HepG2 (cell line): Measurements from ENCODE around the gene HYAL1. TPM values are rescaled to one million over a fixed set of nuclear protein-coding genes. Genes with fewer than 3 reads are reported as not detected.

ENCODE experiments used
- ATM ChIP-seq: fragments of 450-650 bp; IDR thresholded peaks from 2 replicates; pipeline ENCODE4 v1.7.1; 2017; ENCODE audit warnings: mild to moderate bottlenecking, borderline replicate concordance
- ELF1 ChIP-seq: sonication (generic); formaldehyde crosslinking; IDR thresholded peaks from 2 replicates; pipeline ENCODE4 v1.4.0; 2020; ENCODE audit warnings: missing genetic modification reagents
- HNRNPH1 ChIP-seq: fragments of 200-400 bp; formaldehyde crosslinking; optimal IDR thresholded peaks from 2 replicates; pipeline ENCODE3; 2017; ENCODE audit warnings: mild to moderate bottlenecking, low read depth, low read length
- HOXA5 ChIP-seq: sonication (generic); formaldehyde crosslinking; IDR thresholded peaks from 2 replicates; pipeline ENCODE4 v1.4.0; 2020; ENCODE audit warnings: missing genetic modification reagents
- MEIS1 ChIP-seq: sonication (generic); formaldehyde crosslinking; IDR thresholded peaks from 2 replicates; pipeline ENCODE4 v1.9.0; 2021; ENCODE audit warnings: mild to moderate bottlenecking, missing genetic modification reagents, moderate library complexity, borderline replicate concordance
- PAF1 ChIP-seq: IDR thresholded peaks from 2 replicates; pipeline ENCODE4 v1.6.1; 2016; ENCODE audit warnings: missing genetic modification reagents, missing compliant biosample characterization
- RFX3 ChIP-seq: IDR thresholded peaks from 2 replicates; pipeline ENCODE4 v1.6.1; 2016; ENCODE audit warnings: missing biosample characterization, missing genetic modification reagents
- SKI ChIP-seq: fragments of 450-650 bp; IDR thresholded peaks from one replicate; pipeline ENCODE4 v1.6.1; 2018; ENCODE audit warnings: mild to moderate bottlenecking; ENCODE audit not compliant: partially characterized antibody
- SP4 ChIP-seq: sonication (generic); formaldehyde crosslinking; IDR thresholded peaks from 2 replicates; pipeline ENCODE4 v1.8.1; 2023; ENCODE audit warnings: mild to moderate bottlenecking, missing genetic modification reagents
- SRSF1 ChIP-seq: fragments of 200-400 bp; formaldehyde crosslinking; optimal IDR thresholded peaks from 2 replicates; pipeline ENCODE3; 2017; ENCODE audit warnings: mild to moderate bottlenecking, low read depth, low read length, moderate library complexity
- ZFP90 ChIP-seq: sonication (generic); formaldehyde crosslinking; IDR thresholded peaks from 2 replicates; pipeline ENCODE4 v1.8.0; 2022; ENCODE audit warnings: missing genetic modification reagents, mild to moderate bottlenecking, inconsistent platforms, borderline replicate concordance
- ZFX ChIP-seq: sonication (generic); formaldehyde crosslinking; IDR thresholded peaks from 2 replicates; pipeline ENCODE4 v1.4.0; 2020; ENCODE audit warnings: mild to moderate bottlenecking, low read depth, missing genetic modification reagents, moderate library complexity
- ZNF263 ChIP-seq: sonication (generic); formaldehyde crosslinking; IDR thresholded peaks from 2 replicates; pipeline ENCODE4 v1.4.0; 2020; ENCODE audit warnings: missing genetic modification reagents
- ZNF337 ChIP-seq: sonication (generic); formaldehyde crosslinking; IDR thresholded peaks from 2 replicates; pipeline ENCODE4 v1.5.1; 2020; ENCODE audit warnings: missing genetic modification reagents, low read depth, mild to moderate bottlenecking, borderline replicate concordance
- ZNF33B ChIP-seq: sonication (generic); formaldehyde crosslinking; IDR thresholded peaks from 2 replicates; pipeline ENCODE4 v1.5.1; 2020; ENCODE audit warnings: mild to moderate bottlenecking, missing genetic modification reagents
- ZNF556 ChIP-seq: sonication (generic); formaldehyde crosslinking; IDR thresholded peaks from 2 replicates; pipeline ENCODE4 v1.4.0; 2020; ENCODE audit warnings: mild to moderate bottlenecking, missing genetic modification reagents, borderline replicate concordance
- ZNF839 ChIP-seq: sonication (generic); formaldehyde crosslinking; IDR thresholded peaks from 2 replicates; pipeline ENCODE4 v1.4.0; 2020; ENCODE audit warnings: missing genetic modification reagents, mild to moderate bottlenecking, borderline replicate concordance
- polyA plus RNA-seq, 8 experiments: library from polyadenylated mRNA; depleted of rRNA in 3 of 8; stranded (reverse) in 7 of 8; unstranded in 1 of 8; fragments of >200 nt; fragmentation: Illumina TruSeq in 4 of 8; extraction: Trizol in 4 of 8; gene quantifications; 2 replicates each; pipeline versions ENCODE4 v1.2.1 to v1.2.3, GENCODE V29; 2011 to 2016; ENCODE audit warnings: low read depth in 4 of 8, missing spikeins in 1 of 8, mixed read lengths in 1 of 8; ENCODE audit not compliant: insufficient read depth in 1 of 8
- total RNA-seq, 5 experiments: library from RNA; depleted of rRNA; stranded (reverse); fragments of >200 nt; fragmentation: Illumina TruSeq; extraction: Trizol; gene quantifications; 2 replicates each; pipeline ENCODE4 v1.2.3, GENCODE V29; 2016; ENCODE audit warnings: low read depth in 1 of 5
- TF ChIP-seq, protein P1 (sequence below): sonication (generic); formaldehyde crosslinking; IDR thresholded peaks from 2 replicates; pipeline ENCODE4 v1.5.1; 2020; ENCODE audit warnings: mild to moderate bottlenecking, missing genetic modification reagents, borderline replicate concordance
- TF ChIP-seq, protein P2 (sequence below): sonication (generic); formaldehyde crosslinking; IDR thresholded peaks from 2 replicates; pipeline ENCODE4 v1.5.0; 2020; ENCODE audit warnings: mild to moderate bottlenecking, missing genetic modification reagents
- TF ChIP-seq, protein P3 (sequence below): sonication (generic); formaldehyde crosslinking; IDR thresholded peaks from 2 replicates; pipeline ENCODE4 v1.5.0; 2020; ENCODE audit warnings: mild to moderate bottlenecking, missing genetic modification reagents, borderline replicate concordance

The HYAL1 gene
- total and polyA plus RNA-seq, 2 of the 13 experiments (the other 11 are each of a cell fraction or from before 2014, with no cell fraction given) = 76.5 to 193 TPM

DNA sequence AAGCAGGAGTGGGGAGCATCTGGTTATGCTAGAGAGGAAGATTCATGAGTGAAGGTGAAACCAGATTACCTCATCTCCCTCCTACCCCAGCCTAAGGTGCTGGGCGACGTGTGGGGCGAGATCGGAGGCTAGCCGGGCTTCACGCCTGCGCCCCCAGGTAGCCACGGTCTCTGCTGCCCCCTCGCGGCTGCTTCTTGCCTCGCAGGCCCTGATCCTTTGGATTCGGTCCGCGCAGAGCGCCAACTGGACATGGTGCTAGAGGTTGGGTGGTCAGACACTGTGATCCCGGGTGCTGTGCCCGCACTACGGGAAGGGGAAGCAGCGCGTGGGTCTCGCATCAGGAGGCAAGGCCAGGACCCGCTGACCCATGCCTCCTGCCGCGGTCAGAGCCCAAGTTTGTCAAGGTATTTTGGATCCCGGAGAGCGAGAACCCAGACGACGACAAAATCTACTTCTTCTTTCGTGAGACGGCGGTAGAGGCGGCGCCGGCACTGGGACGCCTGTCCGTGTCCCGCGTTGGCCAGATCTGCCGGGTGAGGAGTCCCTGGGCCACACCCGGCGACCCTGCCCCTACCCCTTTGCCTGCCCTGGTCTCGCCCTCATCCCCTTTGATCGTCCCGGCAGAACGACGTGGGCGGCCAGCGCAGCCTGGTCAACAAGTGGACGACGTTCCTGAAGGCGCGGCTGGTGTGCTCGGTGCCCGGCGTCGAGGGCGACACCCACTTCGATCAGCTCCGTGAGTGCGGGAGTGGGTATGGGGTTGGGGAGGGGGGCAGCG, 30.3 kb downstream of the HYAL1 start (continued):
- peak; percentile 46; the same call in 1 of the 2 replicates for TF ChIP-seq ZFX (CRISPR knock-in tag)
- TF ChIP-seq ZNF263 (CRISPR knock-in tag) = no peak; the same call in 1 of the 2 replicates
- TF ChIP-seq ZNF337 (CRISPR knock-in tag) = no peak
- no peak for TF ChIP-seq HNRNPH1
- TF ChIP-seq PAF1 = no peak
- TF ChIP-seq, protein P1, sequence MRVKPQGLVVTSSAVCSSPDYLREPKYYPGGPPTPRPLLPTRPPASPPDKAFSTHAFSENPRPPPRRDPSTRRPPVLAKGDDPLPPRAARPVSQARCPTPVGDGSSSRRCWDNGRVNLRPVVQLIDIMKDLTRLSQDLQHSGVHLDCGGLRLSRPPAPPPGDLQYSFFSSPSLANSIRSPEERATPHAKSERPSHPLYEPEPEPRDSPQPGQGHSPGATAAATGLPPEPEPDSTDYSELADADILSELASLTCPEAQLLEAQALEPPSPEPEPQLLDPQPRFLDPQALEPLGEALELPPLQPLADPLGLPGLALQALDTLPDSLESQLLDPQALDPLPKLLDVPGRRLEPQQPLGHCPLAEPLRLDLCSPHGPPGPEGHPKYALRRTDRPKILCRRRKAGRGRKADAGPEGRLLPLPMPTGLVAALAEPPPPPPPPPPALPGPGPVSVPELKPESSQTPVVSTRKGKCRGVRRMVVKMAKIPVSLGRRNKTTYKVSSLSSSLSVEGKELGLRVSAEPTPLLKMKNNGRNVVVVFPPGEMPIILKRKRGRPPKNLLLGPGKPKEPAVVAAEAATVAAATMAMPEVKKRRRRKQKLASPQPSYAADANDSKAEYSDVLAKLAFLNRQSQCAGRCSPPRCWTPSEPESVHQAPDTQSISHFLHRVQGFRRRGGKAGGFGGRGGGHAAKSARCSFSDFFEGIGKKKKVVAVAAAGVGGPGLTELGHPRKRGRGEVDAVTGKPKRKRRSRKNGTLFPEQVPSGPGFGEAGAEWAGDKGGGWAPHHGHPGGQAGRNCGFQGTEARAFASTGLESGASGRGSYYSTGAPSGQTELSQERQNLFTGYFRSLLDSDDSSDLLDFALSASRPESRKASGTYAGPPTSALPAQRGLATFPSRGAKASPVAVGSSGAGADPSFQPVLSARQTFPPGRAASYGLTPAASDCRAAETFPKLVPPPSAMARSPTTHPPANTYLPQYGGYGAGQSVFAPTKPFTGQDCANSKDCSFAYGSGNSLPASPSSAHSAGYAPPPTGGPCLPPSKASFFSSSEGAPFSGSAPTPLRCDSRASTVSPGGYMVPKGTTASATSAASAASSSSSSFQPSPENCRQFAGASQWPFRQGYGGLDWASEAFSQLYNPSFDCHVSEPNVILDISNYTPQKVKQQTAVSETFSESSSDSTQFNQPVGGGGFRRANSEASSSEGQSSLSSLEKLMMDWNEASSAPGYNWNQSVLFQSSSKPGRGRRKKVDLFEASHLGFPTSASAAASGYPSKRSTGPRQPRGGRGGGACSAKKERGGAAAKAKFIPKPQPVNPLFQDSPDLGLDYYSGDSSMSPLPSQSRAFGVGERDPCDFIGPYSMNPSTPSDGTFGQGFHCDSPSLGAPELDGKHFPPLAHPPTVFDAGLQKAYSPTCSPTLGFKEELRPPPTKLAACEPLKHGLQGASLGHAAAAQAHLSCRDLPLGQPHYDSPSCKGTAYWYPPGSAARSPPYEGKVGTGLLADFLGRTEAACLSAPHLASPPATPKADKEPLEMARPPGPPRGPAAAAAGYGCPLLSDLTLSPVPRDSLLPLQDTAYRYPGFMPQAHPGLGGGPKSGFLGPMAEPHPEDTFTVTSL (CRISPR knock-in tag) = no peak
- TF ChIP-seq HOXA5 = no peak
- TF ChIP-seq MEIS1 (CRISPR knock-in tag) = no peak
- TF ChIP-seq ZNF839 (CRISPR knock-in tag) = peak; percentile 78; the same call in 1 of the 2 replicates
- TF ChIP-seq RFX3 (CRISPR knock-in tag) = no peak
- peak; percentile 13 for TF ChIP-seq SKI
- no peak for TF ChIP-seq ZNF33B (CRISPR knock-in tag)
- no peak for TF ChIP-seq ZFP90 (CRISPR knock-in tag)
- no peak for TF ChIP-seq ZNF556 (CRISPR knock-in tag)
- 0 out of 2 replicates have a peak, but pooled peaks have one; percentile 41 for TF ChIP-seq ELF1
- no peak for TF ChIP-seq SRSF1
- TF ChIP-seq, protein P2, sequence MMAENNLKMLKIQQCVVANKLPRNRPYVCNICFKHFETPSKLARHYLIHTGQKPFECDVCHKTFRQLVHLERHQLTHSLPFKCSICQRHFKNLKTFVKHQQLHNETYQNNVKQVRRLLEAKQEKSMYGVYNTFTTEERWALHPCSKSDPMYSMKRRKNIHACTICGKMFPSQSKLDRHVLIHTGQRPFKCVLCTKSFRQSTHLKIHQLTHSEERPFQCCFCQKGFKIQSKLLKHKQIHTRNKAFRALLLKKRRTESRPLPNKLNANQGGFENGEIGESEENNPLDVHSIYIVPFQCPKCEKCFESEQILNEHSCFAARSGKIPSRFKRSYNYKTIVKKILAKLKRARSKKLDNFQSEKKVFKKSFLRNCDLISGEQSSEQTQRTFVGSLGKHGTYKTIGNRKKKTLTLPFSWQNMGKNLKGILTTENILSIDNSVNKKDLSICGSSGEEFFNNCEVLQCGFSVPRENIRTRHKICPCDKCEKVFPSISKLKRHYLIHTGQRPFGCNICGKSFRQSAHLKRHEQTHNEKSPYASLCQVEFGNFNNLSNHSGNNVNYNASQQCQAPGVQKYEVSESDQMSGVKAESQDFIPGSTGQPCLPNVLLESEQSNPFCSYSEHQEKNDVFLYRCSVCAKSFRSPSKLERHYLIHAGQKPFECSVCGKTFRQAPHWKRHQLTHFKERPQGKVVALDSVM = peak; percentile 56; the same call in 1 of the 2 replicates
- TF ChIP-seq, protein P3, sequence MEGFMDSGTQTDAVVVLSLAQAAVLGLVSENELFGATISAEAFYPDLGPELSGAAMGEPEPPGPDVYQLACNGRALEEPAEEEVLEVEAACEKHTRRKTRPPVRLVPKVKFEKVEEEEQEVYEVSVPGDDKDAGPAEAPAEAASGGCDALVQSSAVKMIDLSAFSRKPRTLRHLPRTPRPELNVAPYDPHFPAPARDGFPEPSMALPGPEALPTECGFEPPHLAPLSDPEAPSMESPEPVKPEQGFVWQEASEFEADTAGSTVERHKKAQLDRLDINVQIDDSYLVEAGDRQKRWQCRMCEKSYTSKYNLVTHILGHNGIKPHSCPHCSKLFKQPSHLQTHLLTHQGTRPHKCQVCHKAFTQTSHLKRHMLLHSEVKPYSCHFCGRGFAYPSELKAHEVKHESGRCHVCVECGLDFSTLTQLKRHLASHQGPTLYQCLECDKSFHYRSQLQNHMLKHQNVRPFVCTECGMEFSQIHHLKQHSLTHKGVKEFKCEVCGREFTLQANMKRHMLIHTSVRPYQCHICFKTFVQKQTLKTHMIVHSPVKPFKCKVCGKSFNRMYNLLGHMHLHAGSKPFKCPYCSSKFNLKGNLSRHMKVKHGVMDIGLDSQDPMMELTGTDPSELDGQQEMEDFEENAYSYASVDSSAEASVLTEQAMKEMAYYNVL (CRISPR knock-in tag) = 0 out of 2 replicates have a peak, but pooled peaks have one; percentile 33
- 0 out of 2 replicates have a peak, but pooled peaks have one; percentile 27 for TF ChIP-seq SP4 (CRISPR knock-in tag)
- TF ChIP-seq ATM = no peak
